GM15510 (cell line): ENCODE data around the gene GRAMD1A.

Experiments used
- POLR2A ChIP-seq: IDR thresholded peaks from 3 replicates; pipeline ENCODE4 v1.6.1; 2011; ENCODE audit warnings: borderline replicate concordance; ENCODE audit not compliant: insufficient read length; ENCODE audit errors: extremely low read depth

The GRAMD1A gene

GRCh38 chr19:35048911-35049411, 48.8 kb downstream of the GRAMD1A start:
- TF ChIP-seq POLR2A = no peak

GRCh38 chr19:35049456-35049855, 49.3 kb downstream of the GRAMD1A start:
- no peak for TF ChIP-seq POLR2A

- TF ChIP-seq POLR2A = no peak
These were observed 51.7 kb downstream of the GRAMD1A start for GRCh38 chr19:35051796-35052195.

DNA sequence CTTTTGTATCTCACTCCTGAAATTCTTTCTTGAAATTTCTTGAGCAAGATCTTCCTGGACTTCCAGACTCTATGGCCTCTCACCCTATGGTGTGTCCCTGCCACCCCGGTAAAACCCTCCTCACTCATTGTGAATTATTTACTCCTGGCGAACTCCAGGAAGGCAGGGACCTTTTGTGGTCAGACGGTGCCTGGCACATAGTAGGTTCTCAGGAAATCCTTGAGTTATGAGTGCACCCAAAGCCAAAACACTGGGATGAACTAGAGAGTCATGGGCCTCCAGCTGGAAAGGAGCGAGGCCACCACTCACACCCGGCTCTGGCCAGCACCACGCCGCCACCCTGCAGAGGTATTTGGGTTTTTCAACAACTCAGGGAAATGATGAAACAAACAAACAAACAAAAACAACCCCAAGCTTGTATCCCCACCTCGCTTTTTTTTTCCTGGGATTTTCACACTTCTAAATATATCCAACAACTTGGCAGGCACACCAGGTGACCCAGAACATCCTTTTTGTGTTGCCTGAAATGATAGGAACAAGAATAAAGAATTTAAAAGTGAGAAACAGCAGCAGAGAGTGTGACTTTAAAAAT, 52.6 kb downstream of the GRAMD1A start:
- TF ChIP-seq POLR2A = no peak

- no peak for TF ChIP-seq POLR2A
These were observed 53.7 kb downstream of the GRAMD1A start for GRCh38 chr19:35053667-35054293.

GRCh38 chr19:35054626-35055025, 54.5 kb downstream of the GRAMD1A start:
- TF ChIP-seq POLR2A = no peak

- no peak for TF ChIP-seq POLR2A
These were observed 55.6 kb downstream of the GRAMD1A start for GRCh38 chr19:35055715-35056179.

- TF ChIP-seq POLR2A = no peak
These were observed 56.5 kb downstream of the GRAMD1A start for GRCh38 chr19:35056513-35057063.

- no peak for TF ChIP-seq POLR2A
These were observed 58.2 kb downstream of the GRAMD1A start for GRCh38 chr19:35058370-35058769.

GRCh38 chr19:35059006-35059798, 59.1 kb downstream of the GRAMD1A start:
- no peak for TF ChIP-seq POLR2A

DNA sequence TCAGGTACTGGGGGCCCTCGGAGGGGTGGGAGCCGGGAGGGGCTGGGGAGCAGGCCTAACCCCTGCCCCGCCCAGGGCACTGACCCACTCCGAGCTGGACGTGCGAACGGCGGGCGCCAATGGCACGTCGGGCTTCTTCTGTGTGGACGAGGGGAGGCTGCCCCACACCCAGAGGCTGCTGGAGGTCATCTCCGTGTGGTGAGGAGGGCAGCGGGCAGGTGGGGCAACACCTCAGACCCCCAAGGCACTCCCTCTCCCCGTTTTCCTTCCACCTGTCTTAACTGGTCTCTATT, 59.6 kb downstream of the GRAMD1A start:
- TF ChIP-seq POLR2A = no peak

GRCh38 chr19:35060160-35060855, 60.2 kb downstream of the GRAMD1A start:
- no peak for TF ChIP-seq POLR2A

DNA sequence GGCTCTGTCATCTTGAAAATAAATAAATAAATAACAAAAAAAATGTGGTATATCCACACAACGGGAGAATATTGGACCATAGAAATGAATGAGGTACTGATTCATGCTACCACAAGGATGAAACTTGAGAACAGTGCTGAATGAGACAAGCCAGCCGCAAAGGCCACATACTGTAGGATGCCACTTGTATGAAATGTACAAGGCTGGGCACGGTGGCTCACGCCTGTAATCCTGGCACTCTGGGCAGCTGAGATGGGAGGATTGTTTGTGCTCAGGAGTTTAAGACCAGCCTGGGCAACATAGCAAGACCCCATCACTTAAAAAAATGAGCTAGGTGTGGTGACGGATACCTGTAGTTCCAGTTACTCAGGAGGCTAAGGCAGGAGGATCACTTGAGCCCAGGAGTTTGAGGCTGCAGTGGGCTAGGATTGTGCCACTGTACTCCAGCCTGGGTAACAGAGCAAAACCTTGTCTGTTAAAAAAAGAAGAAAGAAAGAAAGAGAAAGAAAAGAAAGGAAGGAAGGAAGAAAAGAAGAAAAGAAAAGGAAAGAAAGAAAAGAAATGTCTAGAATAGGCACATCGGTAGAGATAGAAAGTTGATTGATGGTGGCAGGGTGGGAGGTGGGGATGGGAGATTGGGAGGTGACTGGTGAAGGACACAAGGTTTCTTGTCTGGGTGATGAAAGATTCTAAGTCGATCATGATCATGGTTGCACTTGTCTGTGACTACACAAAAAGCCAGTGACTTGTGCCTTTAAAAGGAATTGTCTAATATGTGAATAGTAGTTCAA, 61.7 kb downstream of the GRAMD1A start:
- TF ChIP-seq POLR2A = no peak

DNA sequence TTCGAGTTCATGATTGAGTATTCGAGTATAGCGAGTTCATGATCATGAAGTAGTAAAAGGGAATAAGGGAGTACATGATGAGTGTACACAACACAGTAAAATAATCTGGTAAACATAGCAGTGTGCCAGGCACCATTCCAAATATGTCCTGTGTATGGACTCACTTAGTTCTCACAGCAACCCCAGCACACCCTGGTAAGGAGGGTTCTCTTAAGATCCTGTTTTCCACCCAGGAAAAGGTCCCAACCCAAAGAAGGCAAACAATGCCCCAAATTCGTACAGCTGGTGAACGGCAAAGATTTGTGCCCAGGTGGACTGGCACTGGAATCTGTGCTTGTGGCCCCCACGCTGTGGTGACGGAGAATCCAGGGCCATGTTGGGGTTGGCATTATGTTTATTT, 62.8 kb downstream of the GRAMD1A start:
- TF ChIP-seq POLR2A = no peak
